ENCODE results near the gene OTUB1.

GRCh38 chr11:63986156-63986931 lies at the start of gene OTUB1:
- TF ChIP-seq, protein P1, sequence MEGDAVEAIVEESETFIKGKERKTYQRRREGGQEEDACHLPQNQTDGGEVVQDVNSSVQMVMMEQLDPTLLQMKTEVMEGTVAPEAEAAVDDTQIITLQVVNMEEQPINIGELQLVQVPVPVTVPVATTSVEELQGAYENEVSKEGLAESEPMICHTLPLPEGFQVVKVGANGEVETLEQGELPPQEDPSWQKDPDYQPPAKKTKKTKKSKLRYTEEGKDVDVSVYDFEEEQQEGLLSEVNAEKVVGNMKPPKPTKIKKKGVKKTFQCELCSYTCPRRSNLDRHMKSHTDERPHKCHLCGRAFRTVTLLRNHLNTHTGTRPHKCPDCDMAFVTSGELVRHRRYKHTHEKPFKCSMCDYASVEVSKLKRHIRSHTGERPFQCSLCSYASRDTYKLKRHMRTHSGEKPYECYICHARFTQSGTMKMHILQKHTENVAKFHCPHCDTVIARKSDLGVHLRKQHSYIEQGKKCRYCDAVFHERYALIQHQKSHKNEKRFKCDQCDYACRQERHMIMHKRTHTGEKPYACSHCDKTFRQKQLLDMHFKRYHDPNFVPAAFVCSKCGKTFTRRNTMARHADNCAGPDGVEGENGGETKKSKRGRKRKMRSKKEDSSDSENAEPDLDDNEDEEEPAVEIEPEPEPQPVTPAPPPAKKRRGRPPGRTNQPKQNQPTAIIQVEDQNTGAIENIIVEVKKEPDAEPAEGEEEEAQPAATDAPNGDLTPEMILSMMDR (IDR thresholded peaks at IDR 0.05; ENCODE audit: insufficient read depth, low read length, poor library complexity, severe bottlenecking) = no peak
- TF ChIP-seq EZH2phosphoT487 (conservative IDR thresholded peaks at IDR 0.05; ENCODE audit: low read length) = no peak

All from SU-DHL-6 (cell line).